Activated T-cell treated with anti-CD3 and anti-CD28 coated beads for 4 hours (primary cell): ENCODE data around the gene CHST15.
"Not testable (repeated sequence)": the region's sequence is repeated elsewhere in the genome, so short reads cannot be mapped to it uniquely, and the experiment has no call there.

Source experiments
- DNase-seq: peaks from one replicate; pipeline ENCODE4 v3.0.0-alpha.2; 2020

The CHST15 gene

DNA sequence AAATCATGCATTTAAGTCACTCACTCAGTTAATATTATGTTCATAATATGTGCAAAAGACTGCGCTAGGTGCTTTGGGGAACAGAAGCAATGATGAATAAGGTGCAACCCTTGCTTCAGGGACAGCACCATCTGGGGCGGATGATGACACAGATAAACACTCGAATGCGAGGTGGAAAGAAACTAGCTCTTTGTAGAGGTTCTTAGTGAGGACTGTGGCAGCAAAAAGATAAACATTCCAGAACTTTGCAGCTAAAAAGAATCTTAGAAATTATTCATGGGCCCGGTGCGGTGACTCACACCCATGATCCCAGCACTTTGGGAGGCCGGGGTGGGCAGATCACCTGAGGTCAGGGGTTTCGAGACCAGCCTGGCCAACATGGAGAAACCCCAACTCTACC, 29.8 kb upstream of the CHST15 start:
- no peak for DNase-seq

- DNase-seq: no peak
Measured at GRCh38 chr10:124122211-124122610, 28.8 kb upstream of the CHST15 start.

DNA sequence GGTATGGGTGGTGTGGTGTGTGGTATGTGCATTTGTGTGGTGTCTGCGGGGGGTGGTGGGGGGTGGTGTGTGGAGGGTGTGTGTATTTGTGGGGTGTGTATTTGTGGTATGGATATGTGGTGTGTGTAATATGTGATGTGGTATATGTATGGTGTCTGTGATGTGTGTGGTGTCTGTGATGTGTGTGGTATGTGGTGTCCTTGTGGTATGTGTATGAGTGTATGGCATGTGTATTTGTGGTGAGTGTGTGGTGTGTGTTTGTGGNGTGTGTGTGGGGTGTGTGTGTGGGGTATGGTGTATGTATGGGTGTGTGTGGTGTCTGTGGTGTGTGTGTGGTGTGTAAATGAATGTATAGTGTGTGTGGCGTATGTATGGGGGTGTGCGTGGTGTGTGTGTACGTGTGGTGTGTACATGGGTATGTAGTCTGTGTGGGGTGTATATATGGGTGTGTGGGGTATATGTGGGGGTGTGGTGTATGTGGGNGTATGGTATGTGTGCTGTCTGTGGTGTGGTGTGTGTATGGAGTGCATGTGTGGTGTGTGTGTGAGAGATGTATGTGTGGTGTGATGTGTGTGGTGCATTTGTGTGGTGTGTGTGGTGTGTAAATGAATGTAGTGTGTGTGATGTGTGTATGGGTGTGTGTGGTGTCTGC, 27.1 kb upstream of the CHST15 start:
- no peak for DNase-seq

DNA sequence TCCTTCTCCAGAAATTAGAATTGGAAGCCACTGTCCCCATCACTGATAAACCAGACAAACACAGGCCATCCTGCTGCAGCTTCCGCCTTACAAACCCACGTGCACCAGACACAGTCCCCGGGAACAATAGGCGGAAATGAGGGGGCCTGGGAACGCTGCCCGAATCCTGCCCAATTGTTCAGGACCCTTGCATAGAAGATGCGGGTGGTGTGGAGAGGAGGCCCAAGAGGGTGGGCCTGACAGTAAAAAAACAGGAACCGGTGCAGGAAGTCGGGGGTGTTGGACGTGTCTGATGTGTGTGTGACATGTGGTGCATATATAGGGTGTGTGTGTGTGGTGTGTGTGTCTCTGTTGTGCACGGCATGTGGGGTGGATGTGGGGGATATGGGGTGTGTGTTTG, 26.5 kb upstream of the CHST15 start:
- DNase-seq: no peak

DNA sequence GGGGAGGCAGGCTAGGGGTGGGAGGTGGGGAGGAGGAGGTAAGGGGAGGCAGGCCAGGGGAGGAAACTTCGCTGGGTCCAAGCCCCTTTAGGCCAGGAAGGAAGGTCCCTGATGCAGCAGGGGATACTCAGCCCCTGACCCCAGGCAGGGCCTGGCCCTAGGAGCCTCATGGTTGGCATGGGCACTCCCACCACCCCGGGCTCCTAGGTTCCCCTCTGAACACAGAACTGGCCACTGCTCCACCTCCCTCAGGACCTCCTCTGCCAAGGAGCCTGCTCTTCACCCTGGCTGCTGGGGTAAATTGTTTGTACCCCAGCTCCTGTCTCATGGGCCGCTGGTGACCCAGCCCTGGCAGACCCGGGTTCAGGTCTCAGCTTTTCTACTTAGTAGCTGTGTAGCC, 25.8 kb upstream of the CHST15 start:
- no peak for DNase-seq

GRCh38 chr10:124117833-124118232, 24.4 kb upstream of the CHST15 start:
- DNase-seq: no peak

GRCh38 chr10:124117511-124117785, 24.1 kb upstream of the CHST15 start:
- no peak for DNase-seq

DNA sequence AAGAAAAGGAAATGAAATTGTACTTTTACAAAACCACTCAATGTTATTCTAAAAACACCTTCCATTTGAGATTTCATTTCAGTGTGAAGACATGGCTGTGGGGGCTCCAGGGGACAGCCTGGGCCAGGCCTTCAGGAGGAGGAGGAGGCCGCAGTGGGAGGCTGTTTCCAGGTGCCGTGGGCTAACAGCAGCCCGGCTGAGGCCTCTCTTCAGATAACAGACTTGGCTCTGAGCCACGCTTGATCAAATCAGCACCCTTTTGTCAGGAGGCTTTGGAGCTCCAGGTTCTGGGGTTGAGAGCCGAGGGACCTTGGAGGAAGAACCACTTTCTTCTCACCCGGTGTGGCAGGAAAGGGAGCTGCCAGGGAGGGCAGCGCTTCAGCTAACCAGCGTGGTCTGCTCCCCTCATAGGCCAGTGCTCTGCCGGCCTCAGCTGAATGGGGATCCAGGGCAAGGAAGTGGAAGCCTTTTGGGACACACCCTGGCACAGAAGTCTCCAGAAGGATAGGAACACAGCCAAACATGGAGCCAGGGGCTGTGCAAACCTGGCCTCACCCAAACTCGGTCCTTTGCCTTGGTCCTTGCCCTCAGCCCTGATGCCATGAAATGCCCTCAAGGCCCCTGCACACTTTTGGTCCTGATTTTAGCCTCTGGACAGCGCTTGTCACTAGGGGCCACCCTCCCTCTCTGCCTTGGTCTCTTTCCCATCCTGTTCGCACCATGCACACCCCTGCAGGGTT, 23.5 kb upstream of the CHST15 start:
- no peak for DNase-seq

- DNase-seq: no peak
Measured at GRCh38 chr10:124114696-124115095, 21.3 kb upstream of the CHST15 start.

DNA sequence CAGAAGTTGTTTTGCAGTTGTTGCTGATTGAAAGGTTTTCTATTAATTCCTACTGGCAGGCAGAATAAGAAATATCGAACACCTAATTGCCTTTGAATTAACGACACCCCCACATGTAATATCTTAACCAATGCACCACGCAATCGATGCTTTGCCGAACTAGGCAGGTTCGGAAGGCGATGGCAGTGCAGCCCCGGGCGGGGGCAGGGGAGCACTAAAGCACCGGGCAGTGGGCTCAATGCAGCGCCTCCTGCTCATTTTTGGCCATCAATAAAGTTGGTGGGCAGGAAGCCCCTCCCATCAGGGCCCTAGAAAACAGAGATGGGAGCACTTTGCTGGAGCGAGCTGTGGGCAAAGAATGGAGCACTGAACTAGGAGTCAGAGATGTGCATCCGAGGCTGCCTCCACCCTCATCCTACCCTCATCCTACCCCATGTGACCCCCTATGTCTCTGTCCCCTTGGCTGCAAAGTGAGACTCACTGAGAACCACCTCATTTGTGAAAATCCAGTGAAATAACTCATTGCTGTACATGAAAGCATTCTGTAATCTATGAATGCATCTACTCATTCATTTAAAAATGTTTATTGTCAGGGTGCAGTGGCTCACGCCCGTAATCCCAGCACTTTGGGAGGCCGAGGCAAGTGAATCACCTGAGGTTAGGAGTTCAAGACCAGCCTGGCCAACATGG, 19.6 kb upstream of the CHST15 start:
- no peak for DNase-seq

GRCh38 chr10:124110882-124111281, 17.5 kb upstream of the CHST15 start:
- DNase-seq: no peak

DNA sequence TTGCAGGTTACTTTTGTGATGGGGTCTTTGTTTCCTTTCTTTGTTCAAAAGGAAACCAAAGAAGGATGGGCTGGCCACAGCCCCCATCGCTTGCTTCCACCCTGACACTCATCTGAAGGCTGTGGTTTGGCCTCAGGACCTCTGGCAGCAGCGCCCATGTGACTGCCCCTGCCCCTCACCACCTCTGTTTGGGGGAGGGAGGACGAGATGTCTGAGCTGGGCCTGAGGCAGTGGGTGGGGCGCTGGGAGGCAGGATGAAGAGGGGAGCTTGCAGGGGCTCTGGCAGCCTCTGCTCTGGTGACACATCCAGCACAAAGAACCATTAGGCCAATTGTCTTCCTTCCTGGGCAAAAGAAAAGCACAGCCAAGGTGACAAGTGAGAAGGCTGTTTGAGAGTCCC, 15.9 kb upstream of the CHST15 start:
- no peak for DNase-seq

DNA sequence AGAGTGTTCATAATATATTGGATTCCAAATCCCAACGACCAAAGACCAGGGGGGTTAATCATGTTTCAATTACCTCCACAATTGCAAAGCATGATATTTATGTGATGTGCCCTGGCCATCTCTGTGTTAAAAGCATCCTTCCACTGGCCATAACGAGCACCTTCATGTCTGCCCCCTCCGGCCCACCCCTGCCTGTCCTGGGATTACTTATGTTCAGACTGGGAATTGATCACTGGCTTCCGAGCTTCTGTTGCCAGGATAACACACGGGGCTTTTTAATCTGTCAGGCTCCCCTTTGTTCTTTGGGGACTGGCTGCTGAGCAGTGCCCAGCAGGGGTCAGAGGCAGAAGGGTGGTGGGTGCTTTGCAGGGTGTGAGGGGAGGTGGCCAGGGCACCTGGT, 13.7 kb upstream of the CHST15 start:
- DNase-seq: no peak

- DNase-seq: no peak
Measured at GRCh38 chr10:124106241-124106879, 13.0 kb upstream of the CHST15 start.

GRCh38 chr10:124105594-124105993, 12.2 kb upstream of the CHST15 start:
- DNase-seq: no peak

- DNase-seq: no peak
Measured at GRCh38 chr10:124105045-124105444, 11.6 kb upstream of the CHST15 start.

DNA sequence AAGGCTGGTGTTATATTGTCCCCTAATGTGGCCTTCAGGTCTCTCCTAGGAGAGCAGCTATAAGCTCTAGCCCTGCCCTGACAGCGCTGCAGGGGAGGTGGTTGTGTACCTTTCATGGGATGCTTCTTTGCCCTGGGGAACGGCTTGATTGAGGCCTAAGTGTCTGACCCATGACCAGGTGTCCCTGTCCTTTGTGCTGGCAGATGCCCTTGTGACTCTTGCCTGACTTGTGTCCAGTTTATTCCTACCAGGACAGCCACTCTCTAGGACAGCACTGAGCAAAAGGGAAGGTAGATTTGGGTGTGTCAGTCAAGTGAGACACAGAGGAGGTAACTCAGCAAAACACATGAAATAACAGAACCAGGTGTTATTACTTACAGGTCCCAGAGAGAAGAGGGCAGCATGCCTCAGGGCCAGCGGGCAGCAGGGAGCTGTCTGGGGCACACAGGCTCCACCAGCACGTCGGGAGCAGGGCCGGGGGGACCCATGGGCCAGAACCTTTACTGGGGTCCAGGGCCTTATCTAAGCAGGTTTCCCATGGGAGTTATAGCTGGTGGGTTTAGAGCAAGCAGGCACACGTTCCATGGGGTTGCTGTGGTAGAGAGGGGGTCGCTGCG, 10.7 kb upstream of the CHST15 start:
- no peak for DNase-seq

DNA sequence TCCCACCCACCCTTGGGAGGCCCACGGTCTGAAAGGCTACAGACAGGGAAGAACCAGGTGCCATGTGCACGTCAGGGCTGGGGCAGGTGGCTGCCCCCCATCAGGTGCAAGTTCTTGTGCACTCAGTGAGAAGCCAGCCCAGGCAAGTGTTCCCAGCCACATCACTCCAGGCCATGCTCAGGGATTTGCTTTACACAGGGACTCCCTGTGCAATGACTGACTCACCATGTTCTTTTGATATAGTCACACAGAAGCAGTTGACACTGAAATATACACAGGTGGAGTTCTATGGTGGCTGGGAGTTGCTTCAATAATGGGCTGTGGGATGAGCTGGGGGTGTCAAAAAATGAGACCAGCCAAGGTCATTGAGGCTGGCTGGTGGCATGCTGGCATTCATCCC, 8.0 kb upstream of the CHST15 start:
- DNase-seq: no peak

DNA sequence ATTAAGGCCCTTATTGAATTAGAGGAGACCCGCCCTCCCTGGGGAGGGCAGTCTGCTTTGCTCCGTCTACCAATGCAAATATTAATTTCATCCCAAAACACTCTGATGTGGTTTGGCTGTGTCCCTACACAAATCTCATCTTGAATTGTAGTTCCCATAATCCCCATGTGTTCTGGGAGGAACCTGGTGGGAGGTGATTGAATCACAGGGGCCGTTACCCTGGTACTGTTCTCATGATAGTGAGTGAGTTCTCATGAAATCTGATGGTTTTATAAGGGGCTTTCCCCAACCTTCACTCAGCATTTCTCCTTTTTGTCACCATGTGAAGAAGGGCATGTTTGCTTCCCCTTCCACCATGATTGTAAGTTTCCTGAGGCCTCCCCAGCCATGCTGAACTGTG, 7.3 kb upstream of the CHST15 start:
- DNase-seq: not testable (repeated sequence)

DNA sequence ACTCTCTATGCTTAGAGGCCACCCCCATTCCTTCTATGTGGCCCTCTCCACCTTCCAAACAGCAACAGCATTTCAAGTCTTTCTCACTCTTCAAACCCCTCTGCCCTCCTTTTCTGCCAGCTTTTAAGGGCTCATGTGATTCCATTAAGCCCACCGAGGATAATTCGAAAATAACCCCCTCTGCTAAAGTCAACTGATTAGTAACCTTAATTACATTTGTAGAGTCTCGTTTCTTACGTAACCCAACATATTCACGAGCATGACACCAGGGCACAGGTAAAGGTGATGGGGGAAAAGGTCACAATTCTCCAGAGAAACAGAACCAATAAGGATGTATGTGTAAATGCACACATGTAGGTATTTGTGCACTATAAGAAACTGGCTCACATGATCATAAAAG, 6.7 kb upstream of the CHST15 start:
- DNase-seq: no peak

- no peak for DNase-seq
Measured at GRCh38 chr10:124099604-124100003, 6.2 kb upstream of the CHST15 start.

DNA sequence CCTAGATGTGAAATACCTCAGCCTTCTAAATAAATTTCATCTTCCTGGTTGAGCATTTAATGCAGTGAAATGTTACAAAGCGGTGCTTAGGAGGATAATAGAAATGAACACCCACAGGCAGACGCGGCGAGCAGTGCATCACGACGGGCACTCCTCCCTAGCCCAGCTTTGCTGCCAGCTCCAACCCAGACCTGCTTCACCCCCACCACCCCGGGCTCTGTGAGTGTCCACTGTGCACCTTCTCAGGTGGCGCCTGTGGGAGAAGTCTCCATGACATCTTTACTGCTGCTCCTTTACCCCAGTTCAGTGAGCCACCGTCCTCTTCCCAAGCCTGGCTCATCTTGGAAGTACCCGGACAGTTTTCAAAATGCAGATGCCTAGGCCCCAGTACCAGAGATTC, 5.2 kb upstream of the CHST15 start:
- DNase-seq: no peak

DNA sequence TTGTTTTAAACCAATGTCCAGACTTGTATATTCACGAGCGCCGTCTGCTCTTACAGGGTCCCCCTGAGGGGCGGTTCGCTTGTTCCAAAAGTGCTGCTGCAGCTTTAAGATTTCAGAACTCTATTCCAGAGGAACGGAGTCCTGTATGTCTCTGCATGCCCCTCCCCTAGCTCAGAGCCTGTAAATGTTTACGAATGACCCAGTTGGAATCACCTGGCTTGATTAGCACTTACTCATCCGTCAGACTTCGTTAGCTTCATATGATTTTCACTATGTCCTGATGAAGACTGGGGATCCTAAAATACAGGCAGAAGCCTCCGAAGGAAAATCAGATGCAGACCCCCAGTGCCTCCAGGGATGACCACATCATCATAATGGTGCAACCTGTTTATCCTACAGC, 4.5 kb upstream of the CHST15 start:
- DNase-seq: no peak

- DNase-seq: no peak
Measured at GRCh38 chr10:124096494-124096893, 3.1 kb upstream of the CHST15 start.
